Ishikawa (cell line): Measurements from ENCODE around the gene DCAF17.

Experiments used
- CEBPB ChIP-seq: IDR thresholded peaks from 2 replicates; pipeline ENCODE4 v1.6.1; 2012
- CREB1 ChIP-seq: IDR thresholded peaks from 2 replicates; pipeline ENCODE4 v1.6.1; 2012; ENCODE audit warnings: low read depth
- EGR1 ChIP-seq: IDR thresholded peaks from 2 replicates; pipeline ENCODE4 v1.6.1; 2012
- EP300 ChIP-seq: IDR thresholded peaks from 2 replicates; pipeline ENCODE4 v1.6.1; 2012; ENCODE audit warnings: borderline replicate concordance
- FOXM1 ChIP-seq: IDR thresholded peaks from 2 replicates; pipeline ENCODE4 v1.6.1; 2012; ENCODE audit warnings: low read depth, borderline replicate concordance
- MAX ChIP-seq: IDR thresholded peaks from 2 replicates; pipeline ENCODE4 v1.6.1; 2012
- NFIC ChIP-seq: IDR thresholded peaks from 2 replicates; pipeline ENCODE4 v1.6.1; 2012
- RAD21 ChIP-seq: IDR thresholded peaks from 2 replicates; pipeline ENCODE4 v1.6.1; 2012; ENCODE audit warnings: low read depth
- TAF1 ChIP-seq: IDR thresholded peaks from 2 replicates; pipeline ENCODE4 v1.6.1; 2012; ENCODE audit warnings: low read depth, mild to moderate bottlenecking
- TCF12 ChIP-seq: IDR thresholded peaks from 2 replicates; pipeline ENCODE4 v1.6.1; 2012; ENCODE audit warnings: low read depth
- TEAD4 ChIP-seq: IDR thresholded peaks from 2 replicates; pipeline ENCODE4 v1.6.1; 2012
- USF1 ChIP-seq: IDR thresholded peaks from 2 replicates; pipeline ENCODE4 v1.6.1; 2012
- YY1 ChIP-seq: IDR thresholded peaks from 2 replicates; pipeline ENCODE4 v1.6.1; 2012; ENCODE audit warnings: low read depth
- ZBTB7A ChIP-seq: IDR thresholded peaks from 2 replicates; pipeline ENCODE4 v1.6.1; 2012; ENCODE audit warnings: low read depth
- TF ChIP-seq, protein P1 (sequence below): IDR thresholded peaks from 2 replicates; pipeline ENCODE4 v1.6.1; 2012; ENCODE audit warnings: low read depth, mild to moderate bottlenecking

DCAF17 gene

DNA sequence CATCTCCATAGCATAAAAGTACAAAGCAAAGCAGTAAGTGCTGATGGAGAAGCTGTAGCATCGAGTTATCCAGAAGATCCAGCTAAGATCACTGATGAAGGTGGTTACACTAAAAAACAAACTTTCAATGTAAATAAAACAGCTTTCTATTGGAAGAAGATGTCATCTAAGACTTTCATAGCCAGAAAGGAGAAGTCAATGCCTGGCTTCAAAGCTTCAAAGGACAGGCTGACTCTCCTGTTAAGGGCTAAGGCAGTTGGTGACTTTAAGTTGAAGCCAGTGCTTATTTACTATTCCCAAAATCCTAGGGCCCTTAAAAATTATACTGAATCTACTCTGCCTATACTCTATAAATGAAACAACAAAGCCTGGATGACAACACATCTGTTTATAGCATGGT lies 44.2 kb upstream of the DCAF17 start:
- no peak for TF ChIP-seq EGR1
- TF ChIP-seq YY1, result no peak
- TF ChIP-seq TEAD4, result no peak
- TF ChIP-seq, protein P1, sequence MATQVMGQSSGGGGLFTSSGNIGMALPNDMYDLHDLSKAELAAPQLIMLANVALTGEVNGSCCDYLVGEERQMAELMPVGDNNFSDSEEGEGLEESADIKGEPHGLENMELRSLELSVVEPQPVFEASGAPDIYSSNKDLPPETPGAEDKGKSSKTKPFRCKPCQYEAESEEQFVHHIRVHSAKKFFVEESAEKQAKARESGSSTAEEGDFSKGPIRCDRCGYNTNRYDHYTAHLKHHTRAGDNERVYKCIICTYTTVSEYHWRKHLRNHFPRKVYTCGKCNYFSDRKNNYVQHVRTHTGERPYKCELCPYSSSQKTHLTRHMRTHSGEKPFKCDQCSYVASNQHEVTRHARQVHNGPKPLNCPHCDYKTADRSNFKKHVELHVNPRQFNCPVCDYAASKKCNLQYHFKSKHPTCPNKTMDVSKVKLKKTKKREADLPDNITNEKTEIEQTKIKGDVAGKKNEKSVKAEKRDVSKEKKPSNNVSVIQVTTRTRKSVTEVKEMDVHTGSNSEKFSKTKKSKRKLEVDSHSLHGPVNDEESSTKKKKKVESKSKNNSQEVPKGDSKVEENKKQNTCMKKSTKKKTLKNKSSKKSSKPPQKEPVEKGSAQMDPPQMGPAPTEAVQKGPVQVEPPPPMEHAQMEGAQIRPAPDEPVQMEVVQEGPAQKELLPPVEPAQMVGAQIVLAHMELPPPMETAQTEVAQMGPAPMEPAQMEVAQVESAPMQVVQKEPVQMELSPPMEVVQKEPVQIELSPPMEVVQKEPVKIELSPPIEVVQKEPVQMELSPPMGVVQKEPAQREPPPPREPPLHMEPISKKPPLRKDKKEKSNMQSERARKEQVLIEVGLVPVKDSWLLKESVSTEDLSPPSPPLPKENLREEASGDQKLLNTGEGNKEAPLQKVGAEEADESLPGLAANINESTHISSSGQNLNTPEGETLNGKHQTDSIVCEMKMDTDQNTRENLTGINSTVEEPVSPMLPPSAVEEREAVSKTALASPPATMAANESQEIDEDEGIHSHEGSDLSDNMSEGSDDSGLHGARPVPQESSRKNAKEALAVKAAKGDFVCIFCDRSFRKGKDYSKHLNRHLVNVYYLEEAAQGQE, result no peak
- no peak for TF ChIP-seq ZBTB7A
- TF ChIP-seq TCF12, result no peak
- TF ChIP-seq CREB1, result no peak
- no peak for TF ChIP-seq CEBPB
- no peak for TF ChIP-seq FOXM1
- no peak for TF ChIP-seq TAF1
- no peak for TF ChIP-seq USF1
- TF ChIP-seq MAX, result no peak
- TF ChIP-seq EP300, result no peak
- no peak for TF ChIP-seq NFIC
- TF ChIP-seq RAD21, result no peak

- TF ChIP-seq CEBPB, result peak; percentile 30; the same call in 1 of the 2 replicates
- TF ChIP-seq MAX, result no peak
Measured at GRCh38 chr2:171390941-171391516, 43.0 kb upstream of the DCAF17 start.

- TF ChIP-seq ZBTB7A (no peak), EGR1 (no peak), TEAD4 (no peak), MAX (no peak), YY1 (no peak)
- TF ChIP-seq, protein P1, result no peak
Measured at GRCh38 chr2:171391532-171391931, 42.5 kb upstream of the DCAF17 start.

GRCh38 chr2:171393487-171393886 lies 40.5 kb upstream of the DCAF17 start:
- TF ChIP-seq RAD21, result no peak
- TF ChIP-seq NFIC, result no peak
- TF ChIP-seq YY1, result no peak
- TF ChIP-seq TAF1, result no peak
- TF ChIP-seq EP300, result no peak
- no peak for TF ChIP-seq USF1
- TF ChIP-seq, protein P1, result no peak
- TF ChIP-seq TCF12, result no peak
- TF ChIP-seq FOXM1, result no peak
- TF ChIP-seq CEBPB, result no peak
- no peak for TF ChIP-seq TEAD4
- no peak for TF ChIP-seq CREB1
- TF ChIP-seq ZBTB7A, result no peak
- TF ChIP-seq EGR1, result no peak
- no peak for TF ChIP-seq MAX
